Measurements from ENCODE around the gene MAST1.

- TF ChIP-seq CTCF (IDR thresholded peaks at IDR 0.05; ENCODE audit: low read length): no peak
- TF ChIP-seq EZH2 (IDR thresholded peaks at IDR 0.05; ENCODE audit: borderline replicate concordance, low read length): no peak
Measured at GRCh38 chr19:12792853-12793289, 45.4 kb upstream of the MAST1 start.

Measured in OCI-LY1 (cell line).